Upper lobe of right lung (tissue), 1 donor: ENCODE measurements around the gene CXCR5. TPM values are rescaled to one million over a fixed set of nuclear protein-coding genes. Genes with fewer than 3 reads are reported as not detected.
A peak's percentile ranks its signal among the peaks of the same experiment; 100 is the strongest.

Experiments
- ATAC-seq: fragments of 200-7000 bp; cut with Tn5 transposase; one replicate; pipeline ENCODE4 v1.9.1; 2020; ENCODE audit warnings: mild to moderate bottlenecking, moderate library complexity
- DNase-seq: peaks from one replicate; pipeline ENCODE4 v3.0.0-alpha.2; 2020
- H3K27ac ChIP-seq: fragments of 200-600 bp; one replicate; pipeline ENCODE4 v1.8.0; 2022
- H3K27me3 ChIP-seq: fragments of 200-600 bp; one replicate; pipeline ENCODE4 v1.8.0; 2022; ENCODE audit warnings: mild to moderate bottlenecking
- H3K36me3 ChIP-seq: fragments of 200-600 bp; one replicate; pipeline ENCODE4 v1.8.0; 2022
- H3K4me1 ChIP-seq: fragments of 200-600 bp; one replicate; pipeline ENCODE4 v1.8.0; 2022
- H3K4me3 ChIP-seq: fragments of 200-600 bp; one replicate; pipeline ENCODE4 v1.8.0; 2022; ENCODE audit warnings: mild to moderate bottlenecking
- H3K9me3 ChIP-seq: fragments of 200-600 bp; one replicate; pipeline ENCODE4 v1.8.0; 2022
- CTCF ChIP-seq: fragments of 200-600 bp; IDR thresholded peaks from one replicate; pipeline ENCODE4 v1.8.0; 2022; ENCODE audit warnings: antibody characterized with exemption
- intact Hi-C: fragments of 100-400 bp; cut with DNase I; formaldehyde crosslinking; loops from one replicate; pipeline ENCODE4 v1.11.0; 2022
- total RNA-seq: library from RNA; stranded (reverse); fragmentation: NEBNext Ultra II Directional; extraction: Animal tissue kit (Norgen Biotek cat#: 25700); gene quantifications from one replicate; pipeline ENCODE4 v1.2.1, GENCODE V29; 2021
- donor health status: DM: no; HTN: yes; CAD: no; lungs with severe emphysema.

Gene CXCR5
- total RNA-seq, 1 donor from 2014 or later = not detected

GRCh38 chr11:118899706-118900360 lies 16.1 kb downstream of the CXCR5 start:
- H3K27ac ChIP-seq = no peak overlapping the region
- ATAC-seq = no peak
- intact Hi-C loops = loop anchor here (10.0 kb wide), 1 partner anchor 55 kb away; the partner anchor contains the start of gene UPK2

GRCh38 chr11:118900535-118901384 lies 17.1 kb downstream of the CXCR5 start:
- no peaks in the 10 kb centered on the region for H3K27me3 ChIP-seq
- no peak overlapping the region for H3K4me3 ChIP-seq
- no peak for TF ChIP-seq CTCF
- intact Hi-C loops = loop anchor here (10.0 kb wide), 1 partner anchor 54 kb away; the partner anchor contains the start of gene UPK2
- peak; percentile 59 for DNase-seq
- ATAC-seq = no peak
- peaks cover 81% of the 10 kb centered on the region for H3K36me3 ChIP-seq
- H3K27ac ChIP-seq = no peak overlapping the region
- no peaks in the 10 kb centered on the region for H3K9me3 ChIP-seq
- no peaks in the 10 kb centered on the region for H3K4me1 ChIP-seq

More at GRCh38 chr11:118899706-118900360, 16.1 kb downstream of the CXCR5 start:
- Histone ChIP-seq H3K9me3 (no peaks in the 10 kb centered on the region), H3K27me3 (no peaks in the 10 kb centered on the region), H3K4me3 (no peak overlapping the region), H3K36me3 (peaks cover 71% of the 10 kb centered on the region), H3K4me1 (no peaks in the 10 kb centered on the region)
- no peak for TF ChIP-seq CTCF
- peak; percentile 58 for DNase-seq

- Histone ChIP-seq H3K4me3 (no peak overlapping the region), H3K36me3 (peaks cover 89% of the 10 kb centered on the region), H3K9me3 (no peaks in the 10 kb centered on the region), H3K4me1 (no peaks in the 10 kb centered on the region), H3K27ac (no peak overlapping the region), H3K27me3 (no peaks in the 10 kb centered on the region)
- ATAC-seq = no peak
- intact Hi-C loops = loop anchor here (10.0 kb wide), 1 partner anchor 53 kb away; the partner anchor contains the start of gene UPK2
- TF ChIP-seq CTCF = no peak
- peak; percentile 65 for DNase-seq
These were observed 18.0 kb downstream of the CXCR5 start for GRCh38 chr11:118901494-118902335.

GRCh38 chr11:118902336-118903203 lies 18.9 kb downstream of the CXCR5 start:
- TF ChIP-seq CTCF = no peak
- DNase-seq (peak; percentile 62), ATAC-seq (no peak)
- peaks cover 7% of the 10 kb centered on the region for H3K4me1 ChIP-seq
- H3K4me3 ChIP-seq = no peak overlapping the region
- no peaks in the 10 kb centered on the region for H3K27me3 ChIP-seq
- H3K36me3 ChIP-seq = peaks cover 90% of the 10 kb centered on the region
- H3K9me3 ChIP-seq = no peaks in the 10 kb centered on the region
- H3K27ac ChIP-seq = no peak overlapping the region
- intact Hi-C loops = loop anchor here (10.0 kb wide), 1 partner anchor 52 kb away; the partner anchor contains the start of gene UPK2
